PFSK-1 (cell line): Measurements from ENCODE around the gene NACC2.

ENCODE experiments used
- FOXP2 ChIP-seq: optimal IDR thresholded peaks from 2 replicates; pipeline ENCODE3; 2011; ENCODE audit warnings: borderline replicate concordance, control low read depth, inconsistent platforms; ENCODE audit not compliant: insufficient read depth; ENCODE audit errors: extremely low read length, extremely low read depth
- POLR2AphosphoS5 ChIP-seq: IDR thresholded peaks from 2 replicates; pipeline ENCODE4 v1.6.1; 2012; ENCODE audit warnings: low read depth, mild to moderate bottlenecking, control low read depth, low read length, moderate library complexity
- SIN3A ChIP-seq: IDR thresholded peaks from 2 replicates; pipeline ENCODE4 v1.6.1; 2012; ENCODE audit warnings: mild to moderate bottlenecking, low read length, moderate library complexity, borderline replicate concordance; ENCODE audit not compliant: insufficient read depth
- TAF1 ChIP-seq: IDR thresholded peaks from 2 replicates; pipeline ENCODE4 v1.6.1; 2012; ENCODE audit warnings: low read length, control low read depth, borderline replicate concordance; ENCODE audit not compliant: insufficient read depth
- TF ChIP-seq, protein P1 (sequence below), 2 experiments: IDR thresholded peaks; 2 replicates each; pipeline versions ENCODE4 v1.6.1 to v1.8.0; 2011 to 2012; ENCODE audit warnings: low read depth in 2 of 2, low read length in 2 of 2, control low read depth in 1 of 2, inconsistent platforms in 1 of 2, mild to moderate bottlenecking in 1 of 2, moderate library complexity in 1 of 2; ENCODE audit not compliant: insufficient read depth in 1 of 2

Gene NACC2

GRCh38 chr9:136107155-136107952 lies 12.3 kb upstream of the NACC2 start:
- TF ChIP-seq FOXP2, result no peak
- no peak for TF ChIP-seq TAF1
- TF ChIP-seq POLR2AphosphoS5, result no peak
- no peak for TF ChIP-seq SIN3A
- TF ChIP-seq, protein P1, sequence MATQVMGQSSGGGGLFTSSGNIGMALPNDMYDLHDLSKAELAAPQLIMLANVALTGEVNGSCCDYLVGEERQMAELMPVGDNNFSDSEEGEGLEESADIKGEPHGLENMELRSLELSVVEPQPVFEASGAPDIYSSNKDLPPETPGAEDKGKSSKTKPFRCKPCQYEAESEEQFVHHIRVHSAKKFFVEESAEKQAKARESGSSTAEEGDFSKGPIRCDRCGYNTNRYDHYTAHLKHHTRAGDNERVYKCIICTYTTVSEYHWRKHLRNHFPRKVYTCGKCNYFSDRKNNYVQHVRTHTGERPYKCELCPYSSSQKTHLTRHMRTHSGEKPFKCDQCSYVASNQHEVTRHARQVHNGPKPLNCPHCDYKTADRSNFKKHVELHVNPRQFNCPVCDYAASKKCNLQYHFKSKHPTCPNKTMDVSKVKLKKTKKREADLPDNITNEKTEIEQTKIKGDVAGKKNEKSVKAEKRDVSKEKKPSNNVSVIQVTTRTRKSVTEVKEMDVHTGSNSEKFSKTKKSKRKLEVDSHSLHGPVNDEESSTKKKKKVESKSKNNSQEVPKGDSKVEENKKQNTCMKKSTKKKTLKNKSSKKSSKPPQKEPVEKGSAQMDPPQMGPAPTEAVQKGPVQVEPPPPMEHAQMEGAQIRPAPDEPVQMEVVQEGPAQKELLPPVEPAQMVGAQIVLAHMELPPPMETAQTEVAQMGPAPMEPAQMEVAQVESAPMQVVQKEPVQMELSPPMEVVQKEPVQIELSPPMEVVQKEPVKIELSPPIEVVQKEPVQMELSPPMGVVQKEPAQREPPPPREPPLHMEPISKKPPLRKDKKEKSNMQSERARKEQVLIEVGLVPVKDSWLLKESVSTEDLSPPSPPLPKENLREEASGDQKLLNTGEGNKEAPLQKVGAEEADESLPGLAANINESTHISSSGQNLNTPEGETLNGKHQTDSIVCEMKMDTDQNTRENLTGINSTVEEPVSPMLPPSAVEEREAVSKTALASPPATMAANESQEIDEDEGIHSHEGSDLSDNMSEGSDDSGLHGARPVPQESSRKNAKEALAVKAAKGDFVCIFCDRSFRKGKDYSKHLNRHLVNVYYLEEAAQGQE (IDR thresholded peaks at IDR 0.05; ENCODE audit: insufficient read depth in 1 of 2, low read depth in 2 of 2, low read length in 2 of 2), result no peak

- TF ChIP-seq FOXP2 (no peak), POLR2AphosphoS5 (no peak), SIN3A (no peak), TAF1 (no peak)
- TF ChIP-seq, protein P1 (IDR thresholded peaks at IDR 0.05; ENCODE audit: insufficient read depth in 1 of 2, low read depth in 2 of 2, low read length in 2 of 2), result no peak
These were observed 10.5 kb upstream of the NACC2 start for GRCh38 chr9:136105398-136106135.

GRCh38 chr9:136104916-136105315 lies 9.8 kb upstream of the NACC2 start:
- TF ChIP-seq TAF1 (no peak), POLR2AphosphoS5 (no peak), SIN3A (no peak), FOXP2 (no peak)
- TF ChIP-seq, protein P1 (IDR thresholded peaks at IDR 0.05; ENCODE audit: insufficient read depth in 1 of 2, low read depth in 2 of 2, low read length in 2 of 2), result no peak

DNA sequence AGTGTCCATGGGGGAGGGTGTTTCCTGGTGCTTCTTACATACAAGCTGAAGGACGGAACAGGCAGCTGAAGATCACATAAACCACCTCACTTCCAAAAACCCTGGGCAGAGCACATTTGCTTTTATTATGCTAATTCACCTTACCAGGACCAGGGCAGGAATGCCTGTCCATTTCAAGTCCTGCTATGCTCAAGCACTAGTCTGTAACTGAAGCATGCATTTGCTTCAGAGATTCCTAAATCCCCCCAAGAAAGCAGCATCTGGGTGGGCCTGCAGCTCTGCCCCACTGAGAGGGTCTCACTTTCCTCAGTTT lies 9.4 kb upstream of the NACC2 start:
- no peak for TF ChIP-seq SIN3A
- TF ChIP-seq TAF1, result no peak
- TF ChIP-seq, protein P1 (IDR thresholded peaks at IDR 0.05; ENCODE audit: insufficient read depth in 1 of 2, low read depth in 2 of 2, low read length in 2 of 2), result no peak
- no peak for TF ChIP-seq POLR2AphosphoS5
- no peak for TF ChIP-seq FOXP2
